ENCODE results near the gene ANKRD12.
"Not testable (repeated sequence)": the region's sequence is repeated elsewhere in the genome, so short reads cannot be mapped to it uniquely, and the experiment has no call there.

Gene ANKRD12

GRCh38 chr18:9150121-9150520 lies 13.5 kb downstream of the ANKRD12 start:
- H3K27me3 ChIP-seq (replicated peaks; ENCODE audit: control insufficient read depth, insufficient read depth, low read length) = no peaks in the 10 kb centered on the region
- no peak for DNase-seq (ENCODE audit: extremely low read depth, insufficient read length)
- TF ChIP-seq CTCF (IDR thresholded peaks at IDR 0.05; ENCODE audit: insufficient read depth, low read length, poor library complexity, severe bottlenecking) = no peak

GRCh38 chr18:9153256-9153655 lies 16.7 kb downstream of the ANKRD12 start:
- Histone ChIP-seq H3K27me3 (replicated peaks; ENCODE audit: control insufficient read depth, insufficient read depth, low read length) (no peaks in the 10 kb centered on the region), H3K4me3 (replicated peaks; ENCODE audit: low read depth, low read length) (no peak overlapping the region), H3K36me3 (ENCODE audit: control insufficient read depth, insufficient read depth, low read length) (0 out of 2 replicates have a peak, but pooled peaks cover 2% of the 10 kb centered on the region)
- TF ChIP-seq CTCF (IDR thresholded peaks at IDR 0.05; ENCODE audit: insufficient read depth, low read length, poor library complexity, severe bottlenecking) = no peak
- no peak for DNase-seq (ENCODE audit: extremely low read depth, insufficient read length)

More at GRCh38 chr18:9150121-9150520, 13.5 kb downstream of the ANKRD12 start:
- Histone ChIP-seq H3K36me3 (ENCODE audit: control insufficient read depth, insufficient read depth, low read length) (peaks cover 2% of the 10 kb centered on the region; the same call in 1 of the 2 replicates), H3K4me3 (replicated peaks; ENCODE audit: low read depth, low read length) (no peak overlapping the region)

- DNase-seq (ENCODE audit: extremely low read depth, insufficient read length) = no peak
- no peak for TF ChIP-seq CTCF (IDR thresholded peaks at IDR 0.05; ENCODE audit: insufficient read depth, low read length, poor library complexity, severe bottlenecking)
- H3K27me3 ChIP-seq (replicated peaks; ENCODE audit: control insufficient read depth, insufficient read depth, low read length) = no peaks in the 10 kb centered on the region
- 0 out of 2 replicates have a peak, but pooled peaks cover 2% of the 10 kb centered on the region for H3K36me3 ChIP-seq (ENCODE audit: control insufficient read depth, insufficient read depth, low read length)
- H3K4me3 ChIP-seq (replicated peaks; ENCODE audit: low read depth, low read length) = no peak overlapping the region
Measured at GRCh38 chr18:9156604-9157249, 20.1 kb downstream of the ANKRD12 start.

GRCh38 chr18:9157806-9158205 lies 21.2 kb downstream of the ANKRD12 start:
- no peak for TF ChIP-seq CTCF (IDR thresholded peaks at IDR 0.05; ENCODE audit: insufficient read depth, low read length, poor library complexity, severe bottlenecking)
- H3K36me3 ChIP-seq (ENCODE audit: control insufficient read depth, insufficient read depth, low read length) = 0 out of 2 replicates have a peak, but pooled peaks cover 2% of the 10 kb centered on the region
- no peak for DNase-seq (ENCODE audit: extremely low read depth, insufficient read length)
- H3K4me3 ChIP-seq (replicated peaks; ENCODE audit: low read depth, low read length) = no peak overlapping the region
- no peaks in the 10 kb centered on the region for H3K27me3 ChIP-seq (replicated peaks; ENCODE audit: control insufficient read depth, insufficient read depth, low read length)

GRCh38 chr18:9160014-9160413 lies 23.4 kb downstream of the ANKRD12 start:
- Histone ChIP-seq H3K36me3 (ENCODE audit: control insufficient read depth, insufficient read depth, low read length) (no peaks in the 10 kb centered on the region), H3K27me3 (replicated peaks; ENCODE audit: control insufficient read depth, insufficient read depth, low read length) (no peaks in the 10 kb centered on the region), H3K4me3 (replicated peaks; ENCODE audit: low read depth, low read length) (no peak overlapping the region)
- DNase-seq (ENCODE audit: extremely low read depth, insufficient read length) = no peak
- no peak for TF ChIP-seq CTCF (IDR thresholded peaks at IDR 0.05; ENCODE audit: insufficient read depth, low read length, poor library complexity, severe bottlenecking)

- not testable (repeated sequence) for DNase-seq (ENCODE audit: extremely low read depth, insufficient read length); H3K27me3 ChIP-seq (replicated peaks; ENCODE audit: control insufficient read depth, insufficient read depth, low read length); H3K4me3 ChIP-seq (replicated peaks; ENCODE audit: low read depth, low read length); H3K36me3 ChIP-seq (ENCODE audit: control insufficient read depth, insufficient read depth, low read length)
Measured at GRCh38 chr18:9162663-9163062, 26.1 kb downstream of the ANKRD12 start.

GRCh38 chr18:9164149-9164548 lies 27.6 kb downstream of the ANKRD12 start:
- not testable (repeated sequence) for H3K36me3 ChIP-seq (ENCODE audit: control insufficient read depth, insufficient read depth, low read length); DNase-seq (ENCODE audit: extremely low read depth, insufficient read length); H3K27me3 ChIP-seq (replicated peaks; ENCODE audit: control insufficient read depth, insufficient read depth, low read length); H3K4me3 ChIP-seq (replicated peaks; ENCODE audit: low read depth, low read length)

- H3K27me3 ChIP-seq (replicated peaks; ENCODE audit: control insufficient read depth, insufficient read depth, low read length); DNase-seq (ENCODE audit: extremely low read depth, insufficient read length); H3K4me3 ChIP-seq (replicated peaks; ENCODE audit: low read depth, low read length); H3K36me3 ChIP-seq (ENCODE audit: control insufficient read depth, insufficient read depth, low read length): not testable (repeated sequence)
Measured at GRCh38 chr18:9165883-9166282, 29.3 kb downstream of the ANKRD12 start.

GRCh38 chr18:9169515-9169914 lies 32.9 kb downstream of the ANKRD12 start:
- not testable (repeated sequence) for H3K4me3 ChIP-seq (replicated peaks; ENCODE audit: low read depth, low read length); H3K36me3 ChIP-seq (ENCODE audit: control insufficient read depth, insufficient read depth, low read length); DNase-seq (ENCODE audit: extremely low read depth, insufficient read length); H3K27me3 ChIP-seq (replicated peaks; ENCODE audit: control insufficient read depth, insufficient read depth, low read length)
